GM18502 (cell line): ENCODE data around the gene AAGAB.
"Not testable (repeated sequence)": the region's sequence is repeated elsewhere in the genome, so short reads cannot be mapped to it uniquely, and the experiment has no call there.

Source experiments
- ATAC-seq: cut with Tn5 transposase; IDR thresholded peaks from one replicate; pipeline ENCODE4 v1.9.1; 2021; ENCODE audit warnings: mild to moderate bottlenecking; ENCODE audit not compliant: unreplicated experiment, poor library complexity

Gene AAGAB

DNA sequence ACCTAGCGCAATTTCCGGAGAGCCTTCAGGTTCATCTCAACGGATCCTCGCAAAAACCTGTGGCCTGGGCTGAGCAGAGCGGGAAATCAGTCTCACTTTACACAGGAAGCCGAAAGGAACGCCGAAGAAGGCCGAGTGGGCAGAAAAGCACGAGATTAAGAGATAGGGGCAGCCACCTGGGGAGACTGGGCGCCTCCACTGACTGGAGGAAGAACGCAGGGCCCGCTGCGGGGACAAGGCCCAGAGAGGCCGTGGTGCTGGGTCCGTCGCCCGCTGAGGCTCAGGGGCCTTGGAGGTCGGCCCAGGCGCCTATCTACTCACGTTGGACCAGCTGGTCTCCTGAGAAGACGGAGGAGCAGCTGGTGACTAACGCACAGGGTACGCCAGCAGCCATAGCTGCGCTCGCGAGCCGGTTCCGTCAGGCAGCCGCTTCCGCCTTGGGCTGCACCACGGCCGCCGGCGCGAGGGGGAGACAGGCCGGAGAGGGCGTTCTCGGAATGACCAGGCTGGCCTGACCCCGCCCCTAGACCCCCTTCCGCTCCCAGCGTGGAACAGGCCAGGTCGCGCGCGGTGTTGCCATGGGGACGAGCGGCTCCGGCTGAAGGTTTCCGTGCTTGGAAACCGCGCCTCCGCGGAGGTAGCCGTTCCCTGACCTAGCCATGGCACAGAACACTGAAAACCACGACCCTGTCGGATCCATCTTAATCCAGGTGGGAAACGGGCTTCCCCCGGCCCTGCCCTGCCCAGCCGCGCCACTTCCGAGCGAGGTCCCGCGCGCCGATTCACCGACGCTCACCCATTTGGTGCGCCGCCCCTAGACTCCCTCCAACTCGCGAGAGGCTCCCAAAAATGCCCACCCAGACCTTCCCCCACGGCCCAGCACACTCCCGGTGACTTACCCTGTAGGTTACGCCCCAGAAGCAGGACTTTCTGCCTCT lies at the start of gene AAGAB, which contains the start of gene IQCH:
Gene AAGAB (minus strand): TSS at position 424 of the 938 bp plus-strand sequence. CDS start 30 bp downstream, at position 394.
Gene IQCH (plus strand): TSS at position 549 of the 938 bp plus-strand sequence. CDS start 111 bp downstream, at position 660.
- peak; percentile 97 for ATAC-seq

DNA sequence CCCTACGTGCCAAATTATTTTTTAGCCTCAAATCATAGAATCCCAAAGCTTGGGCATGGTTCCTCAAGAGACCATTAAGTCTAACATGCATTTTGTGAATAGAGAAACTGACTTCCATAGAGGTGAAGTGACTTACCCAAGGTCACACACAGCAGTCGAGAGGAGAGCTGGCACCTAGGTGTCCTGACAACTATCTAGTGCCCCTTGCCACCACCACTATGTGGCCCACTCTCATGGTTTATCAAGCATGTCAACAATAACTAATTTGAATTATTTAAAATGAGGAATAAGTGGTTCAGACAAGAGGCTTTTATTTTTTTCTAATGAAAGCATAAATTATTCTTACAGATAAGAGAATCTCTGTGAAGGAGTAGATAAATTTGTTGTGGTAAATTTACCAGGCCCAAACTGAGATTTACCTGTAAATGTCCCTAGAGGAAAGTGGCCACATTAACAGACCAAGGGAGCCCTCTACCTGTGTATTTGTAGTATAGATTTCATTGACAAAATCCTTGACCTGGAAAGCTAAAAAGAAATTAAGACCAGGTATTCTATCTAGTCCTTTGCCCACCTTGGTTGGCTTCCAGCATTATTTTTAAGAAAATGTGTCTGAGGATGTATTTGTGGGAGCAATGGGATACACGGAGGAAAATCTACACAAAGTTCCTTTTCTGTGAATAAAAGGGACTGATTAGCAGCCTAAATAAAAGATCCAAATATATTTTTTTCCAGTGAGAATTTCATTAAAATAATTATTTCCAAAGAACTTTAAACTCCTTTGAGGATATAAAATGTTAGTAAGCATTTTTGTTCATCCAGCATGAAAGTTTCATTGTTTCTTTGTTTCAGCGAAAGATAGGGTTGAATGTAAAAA lies 49.3 kb upstream of the AAGAB start:
- ATAC-seq = no peak

GRCh38 chr15:67300266-67301025 lies 46.0 kb upstream of the AAGAB start:
- no peak for ATAC-seq

DNA sequence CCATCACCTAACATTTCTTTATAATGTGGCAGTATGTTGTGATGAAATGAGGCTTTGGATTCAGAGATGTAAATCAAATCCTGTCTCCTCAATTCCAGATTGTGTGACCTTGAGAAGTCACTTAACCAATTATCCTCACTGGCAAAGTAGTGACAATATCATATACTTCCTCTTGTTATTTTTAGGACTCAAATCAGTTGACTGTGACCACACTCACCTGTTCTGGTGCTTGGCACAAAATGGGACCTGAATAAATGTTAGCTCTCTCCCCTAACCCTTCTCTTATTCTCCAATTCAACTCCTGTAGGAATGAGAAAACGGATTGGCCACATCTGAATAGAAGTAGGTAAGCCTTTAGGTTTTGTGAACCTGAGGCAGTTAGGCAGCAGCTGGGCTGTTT lies 42.2 kb upstream of the AAGAB start:
- no peak for ATAC-seq

GRCh38 chr15:67296188-67296587 lies 41.7 kb upstream of the AAGAB start:
- no peak for ATAC-seq

GRCh38 chr15:67290319-67290718 lies 35.9 kb upstream of the AAGAB start:
- no peak for ATAC-seq

DNA sequence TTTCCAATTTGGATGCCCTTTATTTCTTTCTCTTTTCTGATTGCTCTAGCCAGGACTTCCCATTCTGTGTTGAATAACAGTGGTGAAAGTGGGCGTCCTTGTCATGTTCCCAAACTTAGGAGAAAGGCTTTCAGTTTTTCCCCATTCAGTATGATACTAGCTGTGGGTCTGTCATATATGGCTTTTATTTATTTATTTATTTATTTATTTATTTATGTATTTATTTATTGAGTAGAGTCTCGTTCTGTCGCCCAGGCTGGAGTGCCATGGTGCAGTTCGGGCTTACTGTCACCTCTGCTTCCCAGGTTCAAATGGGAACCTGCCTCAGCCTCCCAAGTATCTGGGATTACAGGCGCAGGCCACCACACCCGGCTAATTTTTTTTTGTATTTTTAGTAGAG lies 31.9 kb upstream of the AAGAB start:
- not testable (repeated sequence) for ATAC-seq

- ATAC-seq = not testable (repeated sequence)
These were observed 31.2 kb upstream of the AAGAB start for GRCh38 chr15:67285625-67286024.

DNA sequence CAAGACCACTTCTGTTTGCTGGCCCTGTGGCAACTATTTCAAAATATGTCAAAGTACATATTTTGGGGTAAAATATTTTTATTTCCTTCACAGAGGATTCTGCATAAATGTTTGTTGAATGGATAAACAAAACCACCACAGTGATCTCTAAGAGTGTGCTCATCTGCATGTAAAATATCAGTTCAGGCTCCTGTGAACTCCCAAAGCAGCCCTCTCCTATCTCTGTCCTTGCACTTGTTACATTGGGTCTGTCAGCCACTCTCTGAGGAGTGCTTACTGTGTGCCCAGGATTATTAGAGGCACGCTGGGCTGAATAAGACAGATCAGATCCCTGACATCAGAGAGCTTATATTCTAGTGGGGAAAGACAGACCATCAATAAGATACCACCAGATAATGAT lies 27.3 kb upstream of the AAGAB start:
- no peak for ATAC-seq

GRCh38 chr15:67280217-67280616 lies 25.8 kb upstream of the AAGAB start:
- ATAC-seq = no peak

DNA sequence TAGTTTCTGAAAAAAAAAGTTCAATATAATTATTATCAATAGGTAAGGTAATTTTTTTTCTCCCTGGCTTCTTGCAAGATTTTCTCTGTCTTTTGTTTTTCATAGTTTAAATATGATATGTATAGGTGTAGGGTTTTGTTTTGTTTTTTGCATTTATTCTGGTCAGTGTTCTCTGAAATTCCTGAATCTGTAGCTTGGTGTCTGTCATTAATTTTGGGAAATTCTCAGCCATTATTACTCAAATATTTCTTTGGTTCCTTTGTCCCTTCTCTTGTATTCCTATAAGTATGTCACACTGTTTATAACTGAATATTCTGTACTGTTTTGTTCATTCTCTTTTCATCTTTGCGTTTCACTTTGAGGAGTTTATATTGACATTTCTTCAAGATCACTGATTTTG lies 22.2 kb upstream of the AAGAB start:
- no peak for ATAC-seq

GRCh38 chr15:67274236-67274635 lies 19.8 kb upstream of the AAGAB start:
- no peak for ATAC-seq

GRCh38 chr15:67267951-67268941 lies 13.8 kb upstream of the AAGAB start:
- ATAC-seq = no peak

- ATAC-seq = no peak
These were observed 13.0 kb upstream of the AAGAB start for GRCh38 chr15:67267440-67267839.

- no peak for ATAC-seq
These were observed 12.4 kb upstream of the AAGAB start for GRCh38 chr15:67266870-67267269.

- ATAC-seq = no peak
These were observed 5.3 kb upstream of the AAGAB start for GRCh38 chr15:67259806-67260205.

DNA sequence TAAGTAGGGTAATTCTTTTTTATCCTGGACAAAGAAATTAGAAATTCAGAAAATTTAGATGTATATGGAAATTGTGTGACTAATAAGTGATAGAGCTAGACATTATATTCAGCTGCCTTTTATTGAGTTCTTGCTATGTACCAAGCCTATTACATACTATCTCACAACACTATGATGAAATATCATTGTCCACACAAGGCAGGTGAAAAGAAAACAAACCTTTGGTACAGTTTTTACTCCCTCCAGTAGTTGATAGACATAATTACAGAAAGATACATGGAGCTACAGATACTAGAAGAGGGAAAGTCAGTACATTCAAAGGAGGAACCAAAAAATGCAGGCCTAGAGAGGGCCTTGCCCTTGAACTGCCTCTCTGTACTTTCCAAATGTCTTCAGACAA lies 4.9 kb upstream of the AAGAB start:
- ATAC-seq = no peak

GRCh38 chr15:67258412-67258811 lies 4.0 kb upstream of the AAGAB start:
- not testable (repeated sequence) for ATAC-seq

DNA sequence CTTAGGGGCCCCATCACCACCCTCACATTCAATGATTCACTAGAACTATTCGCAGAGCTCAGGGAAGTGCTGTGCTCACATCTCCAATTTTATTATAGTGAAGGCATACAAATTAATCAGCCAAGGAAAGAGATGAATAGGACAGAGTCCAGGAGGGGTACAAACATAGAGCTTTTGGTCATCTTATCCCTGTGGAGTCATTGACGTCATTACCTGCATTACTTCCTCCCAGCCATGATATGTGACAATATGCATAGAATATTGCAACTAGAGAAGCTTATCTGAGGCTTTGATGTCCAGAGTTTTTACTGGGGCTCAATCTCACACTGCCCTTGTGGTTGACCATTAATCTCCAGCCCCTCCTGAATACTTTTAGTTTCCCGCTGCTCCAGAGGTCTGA lies 1.6 kb upstream of the AAGAB start:
- ATAC-seq = no peak
